DND-41 (cell line): ENCODE results near the gene LY6G6F.

ENCODE experiments used
- ATAC-seq: fragments of 200-7000 bp; cut with Tn5 transposase; 3 replicates; pipeline ENCODE4 v1.9.1; 2021; ENCODE audit warnings: low read depth; ENCODE audit not compliant: insufficient read depth
- DNase-seq: peaks from one replicate; pipeline ENCODE4 v3.0.0-alpha.2; 2020
- H2AFZ ChIP-seq: 2 replicates; pipeline ENCODE4 v1.6.0; 2012; ENCODE audit warnings: low read depth, low read length
- H3K27ac ChIP-seq: 2 replicates; pipeline ENCODE4 v1.5.1; 2012; ENCODE audit warnings: low read length, inconsistent platforms
- H3K27me3 ChIP-seq: fragments of 200-600 bp; sonication (generic); 2 replicates; pipeline ENCODE4 v1.6.0; 2012; ENCODE audit warnings: low read length, mild to moderate bottlenecking, inconsistent platforms; ENCODE audit not compliant: insufficient read depth, poor library complexity
- H3K36me3 ChIP-seq: 2 replicates; pipeline ENCODE4 v1.5.1; 2012; ENCODE audit warnings: low read length, inconsistent platforms; ENCODE audit not compliant: insufficient read depth
- H3K4me1 ChIP-seq: 2 replicates; pipeline ENCODE4 v1.5.1; 2012; ENCODE audit warnings: mild to moderate bottlenecking, low read length; ENCODE audit not compliant: insufficient read depth
- H3K4me2 ChIP-seq: 2 replicates; pipeline ENCODE4 v1.6.0; 2012; ENCODE audit warnings: mild to moderate bottlenecking, moderate library complexity, low read length, inconsistent platforms; ENCODE audit not compliant: insufficient read depth
- H3K4me3 ChIP-seq, 2 experiments: fragments of 200-600 bp in 1 of 2; shearing (Covaris generic) in 1 of 2; 2 replicates each; pipeline ENCODE4 v1.5.1; 2012 to 2016; ENCODE audit warnings: inconsistent platforms in 2 of 2, low read length in 2 of 2, mild to moderate bottlenecking in 2 of 2, low read depth in 1 of 2, moderate library complexity in 1 of 2
- H3K79me2 ChIP-seq: 2 replicates; pipeline ENCODE4 v1.6.0; 2012; ENCODE audit warnings: low read length, inconsistent platforms; ENCODE audit not compliant: insufficient read depth
- H3K9ac ChIP-seq: 2 replicates; pipeline ENCODE4 v1.6.0; 2012; ENCODE audit warnings: low read depth, mild to moderate bottlenecking, inconsistent platforms, low read length, moderate library complexity
- H3K9me3 ChIP-seq: 2 replicates; pipeline ENCODE4 v1.5.1; 2012; ENCODE audit warnings: low read length, moderate library complexity, mild to moderate bottlenecking, inconsistent platforms; ENCODE audit not compliant: insufficient read depth, severe bottlenecking
- H4K20me1 ChIP-seq: 2 replicates; pipeline ENCODE4 v1.6.0; 2012; ENCODE audit warnings: low read length; ENCODE audit not compliant: insufficient read depth
- CTCF ChIP-seq: IDR thresholded peaks from 2 replicates; pipeline ENCODE4 v1.5.1; 2012; ENCODE audit warnings: borderline replicate concordance, low read length, moderate library complexity, mild to moderate bottlenecking; ENCODE audit not compliant: poor library complexity, severe bottlenecking; ENCODE audit errors: extremely low read depth
- EZH2 ChIP-seq: IDR thresholded peaks from 3 replicates; pipeline ENCODE4 v1.6.1; 2012; ENCODE audit warnings: borderline replicate concordance, low read depth, mild to moderate bottlenecking, moderate library complexity, low read length, inconsistent platforms; ENCODE audit not compliant: severe bottlenecking

LY6G6F gene

GRCh38 chr6:31706599-31706998 is at the start of gene LY6G6F:
TSS of gene LY6G6F (plus strand) at chr6:31706866. CDS start at chr6:31706907, 41 bp downstream.
- no peak for TF ChIP-seq EZH2
- TF ChIP-seq CTCF = no peak
- Histone ChIP-seq H4K20me1 (no peaks in the 10 kb centered on the region), H2AFZ (no peak within 1 kb of the TSS), H3K4me3 (no peak within 1 kb of the TSS), H3K36me3 (peaks cover 2% of the 10 kb centered on the region; the same call in 1 of the 2 replicates), H3K9ac (no peak within 1 kb of the TSS), H3K4me2 (no peak within 1 kb of the TSS), H3K27ac (no peak within 1 kb of the TSS), H3K27me3 (no peaks in the 10 kb centered on the region), H3K9me3 (no peaks in the 10 kb centered on the region), H3K4me1 (peaks cover 17% of the 10 kb centered on the region), H3K79me2 (peaks cover 14% of the 10 kb centered on the region)
- ATAC-seq = no peak
- DNase-seq = no peak

GRCh38 chr6:31657406-31658157 is 49.1 kb upstream of the LY6G6F start:
- Histone ChIP-seq H3K79me2 (peaks cover 67% of the 10 kb centered on the region), H3K27ac (no peak overlapping the region), H2AFZ (no peak overlapping the region), H3K4me2 (peak overlapping the region; percentile 96; the same call in 1 of the 2 replicates), H3K9me3 (no peaks in the 10 kb centered on the region), H3K36me3 (peaks cover 54% of the 10 kb centered on the region), H3K4me3 (no peak overlapping the region), H3K4me1 (peaks cover 60% of the 10 kb centered on the region), H4K20me1 (peaks cover 13% of the 10 kb centered on the region), H3K9ac (no peak overlapping the region; the same call in 1 of the 2 replicates), H3K27me3 (no peaks in the 10 kb centered on the region)
- TF ChIP-seq CTCF (no peak), EZH2 (no peak)
- DNase-seq (no peak), ATAC-seq (no peak)

GRCh38 chr6:31658158-31658688 is 48.4 kb upstream of the LY6G6F start:
- no peak overlapping the region for H3K4me3 ChIP-seq
- H3K27me3 ChIP-seq = no peaks in the 10 kb centered on the region
- no peaks in the 10 kb centered on the region for H3K9me3 ChIP-seq
- peaks cover 60% of the 10 kb centered on the region for H3K36me3 ChIP-seq
- H3K27ac ChIP-seq = 0 out of 2 replicates have a peak overlapping the region, but pooled peaks have one; percentile 35
- no peak for DNase-seq
- H3K9ac ChIP-seq = peak overlapping the region; percentile 23
- TF ChIP-seq EZH2 = no peak
- TF ChIP-seq CTCF = no peak
- peaks cover 13% of the 10 kb centered on the region for H4K20me1 ChIP-seq
- H3K4me1 ChIP-seq = peaks cover 65% of the 10 kb centered on the region
- H3K79me2 ChIP-seq = peaks cover 71% of the 10 kb centered on the region
- peak overlapping the region; percentile 96 for H3K4me2 ChIP-seq
- H2AFZ ChIP-seq = no peak overlapping the region
- ATAC-seq = no peak
